Progenitor cell of endocrine pancreas (in vitro differentiated cells): ENCODE measurements around the gene BHMT2. TPM values are rescaled to one million over a fixed set of nuclear protein-coding genes. Genes with fewer than 3 reads are reported as not detected.

Experiments used
- DNase-seq: peaks from one replicate; pipeline ENCODE4 v3.0.0; 2021; ENCODE audit warnings: low spot score; ENCODE audit not compliant: unreplicated experiment
- H3K27ac Mint-ChIP-seq: 2 replicates; pipeline ENCODE4 v1.8.0; 2021; ENCODE audit warnings: mild to moderate bottlenecking, moderate library complexity, mixed read lengths
- H3K27me3 Mint-ChIP-seq: 2 replicates; pipeline ENCODE4 v1.8.0; 2021; ENCODE audit warnings: mixed read lengths
- H3K36me3 Mint-ChIP-seq: 2 replicates; pipeline ENCODE4 v1.8.0; 2022; ENCODE audit warnings: mixed read lengths; ENCODE audit not compliant: insufficient read depth
- H3K4me1 Mint-ChIP-seq: 2 replicates; pipeline ENCODE4 v1.8.0; 2021; ENCODE audit warnings: low read depth, mixed read lengths
- H3K4me3 Mint-ChIP-seq: 2 replicates; pipeline ENCODE4 v1.8.0; 2021; ENCODE audit warnings: low read depth, mild to moderate bottlenecking, moderate library complexity, mixed read lengths
- H3K9me3 Mint-ChIP-seq: 2 replicates; pipeline ENCODE4 v1.8.0; 2021; ENCODE audit warnings: low read depth, mixed read lengths
- total RNA-seq: library from RNA; stranded (reverse); gene quantifications from 2 replicates; pipeline ENCODE4 v1.2.1, GENCODE V29; 2021
- TF ChIP-seq, protein P1 (sequence below): fragments of 200-600 bp; sonication (generic); IDR thresholded peaks from one replicate; pipeline ENCODE4 v1.5.0; 2021; ENCODE audit warnings: antibody characterized with exemption, mild to moderate bottlenecking; ENCODE audit not compliant: unreplicated experiment

The BHMT2 gene
- total RNA-seq, 1 donor from 2014 or later: 1.2 TPM

DNA sequence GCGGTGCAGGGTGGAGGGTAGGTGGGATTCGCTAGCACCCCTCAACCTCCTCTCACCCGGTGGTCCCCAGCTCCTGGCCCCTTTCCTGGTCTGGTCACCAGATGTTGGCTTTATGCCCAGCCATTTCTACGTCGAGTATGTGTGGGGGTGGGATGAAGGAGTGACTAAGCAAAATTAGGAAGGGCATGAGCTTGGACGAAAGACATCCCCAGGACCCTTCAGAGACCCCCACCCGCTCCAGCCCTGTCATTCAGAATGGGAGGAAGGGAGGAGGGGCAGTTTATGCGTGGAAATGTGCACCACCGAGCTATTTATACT is 742 bp downstream of the BHMT2 start:
- H3K36me3 Mint-ChIP-seq: no peaks in the 10 kb centered on the region
- H3K4me3 Mint-ChIP-seq: no peak overlapping the region
- H3K9me3 Mint-ChIP-seq: peaks cover 9% of the 10 kb centered on the region
- H3K4me1 Mint-ChIP-seq: no peaks in the 10 kb centered on the region
- TF ChIP-seq, protein P1, sequence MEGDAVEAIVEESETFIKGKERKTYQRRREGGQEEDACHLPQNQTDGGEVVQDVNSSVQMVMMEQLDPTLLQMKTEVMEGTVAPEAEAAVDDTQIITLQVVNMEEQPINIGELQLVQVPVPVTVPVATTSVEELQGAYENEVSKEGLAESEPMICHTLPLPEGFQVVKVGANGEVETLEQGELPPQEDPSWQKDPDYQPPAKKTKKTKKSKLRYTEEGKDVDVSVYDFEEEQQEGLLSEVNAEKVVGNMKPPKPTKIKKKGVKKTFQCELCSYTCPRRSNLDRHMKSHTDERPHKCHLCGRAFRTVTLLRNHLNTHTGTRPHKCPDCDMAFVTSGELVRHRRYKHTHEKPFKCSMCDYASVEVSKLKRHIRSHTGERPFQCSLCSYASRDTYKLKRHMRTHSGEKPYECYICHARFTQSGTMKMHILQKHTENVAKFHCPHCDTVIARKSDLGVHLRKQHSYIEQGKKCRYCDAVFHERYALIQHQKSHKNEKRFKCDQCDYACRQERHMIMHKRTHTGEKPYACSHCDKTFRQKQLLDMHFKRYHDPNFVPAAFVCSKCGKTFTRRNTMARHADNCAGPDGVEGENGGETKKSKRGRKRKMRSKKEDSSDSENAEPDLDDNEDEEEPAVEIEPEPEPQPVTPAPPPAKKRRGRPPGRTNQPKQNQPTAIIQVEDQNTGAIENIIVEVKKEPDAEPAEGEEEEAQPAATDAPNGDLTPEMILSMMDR: no peak
- H3K27ac Mint-ChIP-seq: no peak overlapping the region
- H3K27me3 Mint-ChIP-seq: no peaks in the 10 kb centered on the region
- no peak for DNase-seq

GRCh38 chr5:79074641-79075040 is 5.1 kb downstream of the BHMT2 start:
- Mint-ChIP-seq H3K4me3 (no peak overlapping the region), H3K27me3 (no peaks in the 10 kb centered on the region), H3K4me1 (no peaks in the 10 kb centered on the region), H3K36me3 (no peaks in the 10 kb centered on the region), H3K27ac (no peak overlapping the region), H3K9me3 (peaks cover 6% of the 10 kb centered on the region)
- DNase-seq: no peak
- TF ChIP-seq, protein P1: no peak

GRCh38 chr5:79075646-79076426 is 6.3 kb downstream of the BHMT2 start:
- H3K4me3 Mint-ChIP-seq: no peak overlapping the region
- H3K4me1 Mint-ChIP-seq: no peaks in the 10 kb centered on the region
- no peak overlapping the region for H3K27ac Mint-ChIP-seq
- peaks cover 6% of the 10 kb centered on the region for H3K9me3 Mint-ChIP-seq
- H3K36me3 Mint-ChIP-seq: no peaks in the 10 kb centered on the region
- H3K27me3 Mint-ChIP-seq: no peaks in the 10 kb centered on the region
- TF ChIP-seq, protein P1: no peak
- DNase-seq: no peak

GRCh38 chr5:79076819-79077218 is 7.3 kb downstream of the BHMT2 start:
- no peak overlapping the region for H3K27ac Mint-ChIP-seq
- no peak for DNase-seq
- no peaks in the 10 kb centered on the region for H3K36me3 Mint-ChIP-seq
- H3K9me3 Mint-ChIP-seq: peaks cover 6% of the 10 kb centered on the region
- no peak overlapping the region for H3K4me3 Mint-ChIP-seq
- TF ChIP-seq, protein P1: no peak
- no peaks in the 10 kb centered on the region for H3K4me1 Mint-ChIP-seq
- no peaks in the 10 kb centered on the region for H3K27me3 Mint-ChIP-seq

DNA sequence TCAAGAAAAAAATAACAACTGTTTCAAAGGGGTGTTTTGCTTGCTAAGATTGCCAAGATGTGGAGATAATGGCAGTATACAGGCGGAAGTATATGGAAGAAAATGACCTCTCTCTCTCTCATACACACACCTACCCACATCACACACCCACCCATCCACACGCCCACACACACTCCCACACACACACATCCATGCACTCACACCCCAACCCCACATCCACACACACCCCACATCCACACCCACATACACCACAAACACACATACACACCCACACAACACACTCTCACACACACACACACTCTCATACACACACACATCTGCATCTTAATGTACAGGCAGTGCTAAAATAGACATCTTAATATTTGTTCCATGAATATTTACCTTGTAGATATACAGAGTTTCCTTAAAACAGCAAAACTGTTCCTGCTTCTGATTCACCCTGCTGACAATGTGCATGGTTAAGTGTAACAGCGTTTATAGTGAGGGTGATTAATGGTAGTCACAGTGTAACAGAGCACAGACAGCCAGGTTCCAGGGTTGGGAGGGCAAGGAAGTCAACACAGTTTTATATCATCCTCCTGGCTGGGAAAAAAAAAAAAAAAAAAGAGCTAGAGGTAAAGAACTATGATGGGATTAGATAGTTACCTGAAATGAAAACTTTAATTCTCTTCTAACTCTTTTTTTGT is 8.3 kb downstream of the BHMT2 start:
- Mint-ChIP-seq H3K4me1 (no peaks in the 10 kb centered on the region), H3K4me3 (no peak overlapping the region), H3K27me3 (no peaks in the 10 kb centered on the region), H3K9me3 (peaks cover 2% of the 10 kb centered on the region), H3K27ac (no peak overlapping the region), H3K36me3 (no peaks in the 10 kb centered on the region)
- TF ChIP-seq, protein P1: no peak
- DNase-seq: no peak
